DND-41 (cell line): ENCODE data around the gene CLDND1.

Experiments used
- EZH2 ChIP-seq: IDR thresholded peaks from 3 replicates; pipeline ENCODE4 v1.6.1; 2012; ENCODE audit warnings: borderline replicate concordance, low read depth, mild to moderate bottlenecking, moderate library complexity, low read length, inconsistent platforms; ENCODE audit not compliant: severe bottlenecking
- TF ChIP-seq, protein P1 (sequence below): IDR thresholded peaks from 2 replicates; pipeline ENCODE4 v1.5.1; 2012; ENCODE audit warnings: borderline replicate concordance, low read length, moderate library complexity, mild to moderate bottlenecking; ENCODE audit not compliant: poor library complexity, severe bottlenecking; ENCODE audit errors: extremely low read depth

GRCh38 chr3:98556164-98557130 is 33.7 kb upstream of the CLDND1 start:
- TF ChIP-seq, protein P1, sequence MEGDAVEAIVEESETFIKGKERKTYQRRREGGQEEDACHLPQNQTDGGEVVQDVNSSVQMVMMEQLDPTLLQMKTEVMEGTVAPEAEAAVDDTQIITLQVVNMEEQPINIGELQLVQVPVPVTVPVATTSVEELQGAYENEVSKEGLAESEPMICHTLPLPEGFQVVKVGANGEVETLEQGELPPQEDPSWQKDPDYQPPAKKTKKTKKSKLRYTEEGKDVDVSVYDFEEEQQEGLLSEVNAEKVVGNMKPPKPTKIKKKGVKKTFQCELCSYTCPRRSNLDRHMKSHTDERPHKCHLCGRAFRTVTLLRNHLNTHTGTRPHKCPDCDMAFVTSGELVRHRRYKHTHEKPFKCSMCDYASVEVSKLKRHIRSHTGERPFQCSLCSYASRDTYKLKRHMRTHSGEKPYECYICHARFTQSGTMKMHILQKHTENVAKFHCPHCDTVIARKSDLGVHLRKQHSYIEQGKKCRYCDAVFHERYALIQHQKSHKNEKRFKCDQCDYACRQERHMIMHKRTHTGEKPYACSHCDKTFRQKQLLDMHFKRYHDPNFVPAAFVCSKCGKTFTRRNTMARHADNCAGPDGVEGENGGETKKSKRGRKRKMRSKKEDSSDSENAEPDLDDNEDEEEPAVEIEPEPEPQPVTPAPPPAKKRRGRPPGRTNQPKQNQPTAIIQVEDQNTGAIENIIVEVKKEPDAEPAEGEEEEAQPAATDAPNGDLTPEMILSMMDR, result no peak
- TF ChIP-seq EZH2, result no peak
